IMR-90 (cell line): ENCODE results near the gene SLX4IP. TPM values are rescaled to one million over a fixed set of nuclear protein-coding genes. Genes with fewer than 3 reads are reported as not detected.

ENCODE experiments used
- ATAC-seq: fragments of 200-7000 bp; cut with Tn5 transposase; 2 replicates; pipeline ENCODE4 v1.9.1; 2020; ENCODE audit warnings: low read depth, mild to moderate bottlenecking, moderate library complexity
- BruUV-seq: library from RNA; stranded (reverse); fragments of 400-500 nt; replicated peaks from 2 replicates; lab custom pipeline; 2021; lab: Mats Ljungman, UMichigan
- CTCF ChIA-PET: fragments of 300-600 bp; formaldehyde crosslinking; extraction: SDS; loops from one replicate; lab custom pipeline; 2021; ENCODE audit warnings: antibody characterized with exemption; lab: Yijun Ruan, JAX
- POLR2A ChIA-PET: fragments of 300-600 bp; sonication (Branson Sonifier 250); formaldehyde crosslinking; loops from one replicate; lab custom pipeline; 2022; ENCODE audit warnings: antibody characterized with exemption; ENCODE audit not compliant: unreplicated experiment; lab: Charles Lee
- DNase-seq: peaks from one replicate; pipeline ENCODE4 v3.0.0; 2013
- H2AFZ ChIP-seq: replicated peaks from 2 replicates; pipeline ENCODE3; 2013; ENCODE audit warnings: low read length, mild to moderate bottlenecking; ENCODE audit not compliant: poor library complexity
- H2AK5ac ChIP-seq: 2 replicates; pipeline ENCODE4 v1.6.1; 2013; ENCODE audit warnings: low read depth, low read length, inconsistent platforms
- H2AK9ac ChIP-seq: replicated peaks from 2 replicates; pipeline ENCODE3; 2013; ENCODE audit warnings: mild to moderate bottlenecking, low read depth, low read length, moderate library complexity; ENCODE audit not compliant: poor library complexity
- H2BK120ac ChIP-seq: 2 replicates; pipeline ENCODE4 v1.6.1; 2013; ENCODE audit warnings: low read depth, low read length, inconsistent platforms
- H2BK15ac ChIP-seq: 3 replicates; pipeline ENCODE4 v1.6.1; 2013; ENCODE audit warnings: low read depth, low read length, inconsistent platforms
- H2BK20ac ChIP-seq: 2 replicates; pipeline ENCODE4 v1.6.1; 2013; ENCODE audit warnings: low read depth, mild to moderate bottlenecking, inconsistent platforms, low read length, moderate library complexity
- H2BK5ac ChIP-seq: 2 replicates; pipeline ENCODE4 v1.6.1; 2013; ENCODE audit warnings: mild to moderate bottlenecking, low read depth, low read length, inconsistent platforms; ENCODE audit not compliant: poor library complexity, severe bottlenecking
- H3K14ac ChIP-seq: replicated peaks from 2 replicates; pipeline ENCODE4 v1.6.1; 2013; ENCODE audit warnings: low read depth, low read length, inconsistent platforms
- H3K18ac ChIP-seq: 2 replicates; pipeline ENCODE4 v1.6.1; 2013; ENCODE audit warnings: low read depth, low read length, control low read depth
- H3K23ac ChIP-seq: 2 replicates; pipeline ENCODE4 v1.6.1; 2013; ENCODE audit warnings: low read depth, low read length, inconsistent platforms
- H3K27ac ChIP-seq: 2 replicates; pipeline ENCODE4 v1.5.1; 2013; ENCODE audit warnings: mild to moderate bottlenecking, control low read depth, low read length; ENCODE audit not compliant: insufficient read depth
- H3K27me3 ChIP-seq: 2 replicates; pipeline ENCODE4 v1.6.1; 2013; ENCODE audit warnings: low read length; ENCODE audit not compliant: control insufficient read depth, insufficient read depth
- H3K36me3 ChIP-seq: 2 replicates; pipeline ENCODE4 v1.6.1; 2013; ENCODE audit warnings: low read length, mixed read lengths; ENCODE audit not compliant: control insufficient read depth, insufficient read depth
- H3K4ac ChIP-seq: 2 replicates; pipeline ENCODE4 v1.6.1; 2013; ENCODE audit warnings: low read depth, low read length, inconsistent platforms
- H3K4me1 ChIP-seq: 2 replicates; pipeline ENCODE4 v1.6.1; 2013; ENCODE audit warnings: low read length, mixed read lengths; ENCODE audit not compliant: control insufficient read depth, insufficient read depth
- H3K4me2 ChIP-seq: 2 replicates; pipeline ENCODE4 v1.6.1; 2013; ENCODE audit warnings: low read depth, mild to moderate bottlenecking, control low read depth, low read length, moderate library complexity
- H3K4me3 ChIP-seq: 2 replicates; pipeline ENCODE4 v1.5.1; 2013; ENCODE audit warnings: low read depth, mild to moderate bottlenecking, control low read depth, low read length, moderate library complexity; ENCODE audit not compliant: insufficient read depth
- H3K56ac ChIP-seq: 2 replicates; pipeline ENCODE4 v1.6.1; 2013; ENCODE audit warnings: low read length, inconsistent platforms; ENCODE audit not compliant: insufficient read depth; ENCODE audit errors: extremely low read depth
- H3K79me1 ChIP-seq, 2 experiments: 2 replicates each; pipeline ENCODE4 v1.6.1; 2013; ENCODE audit warnings: low read length in 2 of 2, inconsistent platforms in 1 of 2, low read depth in 1 of 2
- H3K9ac ChIP-seq: 2 replicates; pipeline ENCODE4 v1.6.1; 2013; ENCODE audit warnings: low read depth, low read length, control low read depth
- H3K9me1 ChIP-seq: 2 replicates; pipeline ENCODE4 v1.6.1; 2013; ENCODE audit warnings: low read length, inconsistent platforms; ENCODE audit not compliant: insufficient read depth
- H3K9me3 ChIP-seq: 2 replicates; pipeline ENCODE4 v1.6.1; 2013; ENCODE audit warnings: low read length; ENCODE audit not compliant: control insufficient read depth, insufficient read depth
- H4K20me1 ChIP-seq: 2 replicates; pipeline ENCODE4 v1.6.1; 2013; ENCODE audit warnings: low read length, inconsistent platforms; ENCODE audit not compliant: insufficient read depth
- H4K5ac ChIP-seq: 2 replicates; pipeline ENCODE4 v1.6.1; 2013; ENCODE audit warnings: mild to moderate bottlenecking, low read depth, low read length, control low read depth
- H4K8ac ChIP-seq, 2 experiments: 2 replicates each; pipeline ENCODE4 v1.6.1; 2013; ENCODE audit warnings: low read depth in 2 of 2, low read length in 2 of 2, control low read depth in 1 of 2, inconsistent platforms in 1 of 2
- H4K91ac ChIP-seq: 2 replicates; pipeline ENCODE4 v1.6.1; 2013; ENCODE audit warnings: low read depth, low read length, inconsistent platforms; ENCODE audit not compliant: insufficient read depth
- BHLHE40 ChIP-seq: fragments of 150-350 bp; IDR thresholded peaks from 2 replicates; pipeline ENCODE4 v1.6.1; 2016; ENCODE audit warnings: mild to moderate bottlenecking, low read depth, low read length
- CEBPB ChIP-seq: IDR thresholded peaks from 2 replicates; pipeline ENCODE4 v1.6.1; 2012; ENCODE audit warnings: low read depth, low read length, improper control_type of control experiment
- ELK1 ChIP-seq: fragments of 150-350 bp; IDR thresholded peaks from 2 replicates; pipeline ENCODE4 v1.6.1; 2016; ENCODE audit warnings: low read depth, mild to moderate bottlenecking, low read length, moderate library complexity, borderline replicate concordance
- FOS ChIP-seq: fragments of 150-350 bp; IDR thresholded peaks from 2 replicates; pipeline ENCODE4 v1.6.1; 2016; ENCODE audit warnings: low read depth, low read length
- MAFK ChIP-seq: IDR thresholded peaks from 2 replicates; pipeline ENCODE4 v1.6.1; 2012; ENCODE audit warnings: low read depth, low read length, improper control_type of control experiment
- MAZ ChIP-seq: IDR thresholded peaks from 2 replicates; pipeline ENCODE4 v1.6.1; 2012; ENCODE audit warnings: low read depth, mild to moderate bottlenecking, low read length, improper control_type of control experiment, moderate library complexity, borderline replicate concordance
- MXI1 ChIP-seq: IDR thresholded peaks from 2 replicates; pipeline ENCODE4 v1.6.1; 2012; ENCODE audit warnings: low read depth, mild to moderate bottlenecking, low read length, moderate library complexity, borderline replicate concordance
- SMC3 ChIP-seq: fragments of 150-350 bp; IDR thresholded peaks from 2 replicates; pipeline ENCODE4 v1.6.1; 2016; ENCODE audit warnings: low read depth, mild to moderate bottlenecking, antibody characterized with exemption, low read length, moderate library complexity
- WGBS, 2 experiments: methylation state at CpG; one replicate each; pipeline versions ENCODE4 v1.1.5 to v1.1.7; 2013; ENCODE audit warnings: missing lambda C conversion rate in 2 of 2; ENCODE audit not compliant: insufficient read length in 1 of 2; ENCODE audit errors: extremely low coverage in 2 of 2; 5-methylcytosine and 5-hydroxymethylcytosine counted together
- dilution Hi-C: fragments of 300-500 bp; cut with HindIII; formaldehyde crosslinking; loops from one replicate; pipeline ENCODE4 v1.14.3; 2018; ENCODE audit warnings: low sequenced_read_pairs; ENCODE audit not compliant: unreplicated experiment
- in situ Hi-C: fragments of 300-500 bp; cut with MboI; formaldehyde crosslinking; loops from 3 replicates; pipeline ENCODE4 v1.14.3; 2019; ENCODE audit warnings: low sequenced_read_pairs, inconsistent platforms, mixed read lengths
- intact Hi-C: fragments of 100-400 bp; cut with micrococcal nuclease; formaldehyde crosslinking; loops from 2 replicates; pipeline ENCODE4 v1.10.0; 2022
- polyA plus RNA-seq, 3 experiments: library from polyadenylated mRNA; depleted of rRNA; stranded (reverse); fragments of >200 nt; gene quantifications; 2 replicates each; pipeline ENCODE4 v1.2.3, GENCODE V29; 2012; ENCODE audit warnings: low replicate concordance in 1 of 3
- total RNA-seq: library from RNA; depleted of rRNA; stranded (reverse); fragments of >200 nt; gene quantifications from 2 replicates; pipeline ENCODE4 v1.2.3, GENCODE V29; 2012
- TF ChIP-seq, protein P1 (sequence below): conservative IDR thresholded peaks from 2 replicates; pipeline ENCODE4 v1.5.1; 2012; ENCODE audit warnings: mild to moderate bottlenecking, low read depth, low read length, improper control_type of control experiment

SLX4IP gene
- total and polyA plus RNA-seq, 2 of the 4 experiments (the other 2 are of a cell fraction), result 1.3 to 5.9 TPM

DNA sequence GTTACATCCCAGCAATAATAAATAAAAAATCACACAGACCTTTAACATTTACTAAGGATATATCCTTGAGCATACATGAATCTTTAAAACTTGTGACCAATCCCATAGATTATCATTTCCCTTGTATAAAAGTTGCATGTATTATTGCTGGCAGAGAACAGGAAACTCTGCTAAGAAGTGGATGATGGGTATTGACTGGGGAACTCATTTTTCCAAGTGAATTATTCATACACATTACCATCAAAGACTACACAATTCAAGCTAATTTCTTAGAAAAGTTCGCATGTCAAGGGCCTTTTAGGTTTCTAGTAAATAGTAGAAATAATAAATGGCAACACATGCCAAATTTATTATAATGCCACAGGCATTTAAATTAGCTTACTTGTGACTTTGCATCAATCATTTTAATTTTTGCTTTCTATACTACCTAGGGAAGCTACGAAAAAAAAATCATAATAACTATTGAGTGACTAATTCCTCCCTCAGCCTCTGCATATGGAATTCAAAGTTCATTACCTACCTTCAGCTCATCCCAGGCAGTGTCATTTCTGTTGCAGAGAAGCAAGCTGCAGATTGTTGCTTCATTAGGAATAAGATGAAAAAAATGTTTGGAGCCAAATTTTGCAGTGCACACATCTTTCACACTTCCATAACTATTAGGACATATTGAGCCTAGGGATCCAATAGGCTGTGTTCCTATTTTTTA lies 26.8 kb upstream of the SLX4IP start:
- Histone ChIP-seq H2AK5ac (no peak overlapping the region), H3K23ac (no peak overlapping the region), H4K91ac (no peak overlapping the region), H3K4me3 (no peak overlapping the region), H2AK9ac (no peak overlapping the region), H3K9me1 (no peaks in the 10 kb centered on the region; the same call in 1 of the 2 replicates), H3K56ac (no peak overlapping the region), H3K4me2 (no peak overlapping the region), H3K27ac (no peak overlapping the region), H3K36me3 (peaks cover 5% of the 10 kb centered on the region), H3K4ac (no peak overlapping the region), H2BK15ac (no peak overlapping the region), H3K27me3 (no peaks in the 10 kb centered on the region), H3K9me3 (no peaks in the 10 kb centered on the region), H4K5ac (no peak overlapping the region), H2BK5ac (no peak overlapping the region), H3K14ac (no peak overlapping the region), H2AFZ (no peak overlapping the region), H3K9ac (no peak overlapping the region), H4K20me1 (no peaks in the 10 kb centered on the region), H3K79me1 (0 out of 4 replicates have a peak, but pooled peaks cover 0 to 5% of the 10 kb centered on the region in 2 experiments), H3K18ac (no peak overlapping the region), H3K4me1 (no peaks in the 10 kb centered on the region), H2BK20ac (no peak overlapping the region), H2BK120ac (no peak overlapping the region), H4K8ac (no peak overlapping the region)
- no TSS peak for BruUV-seq
- dilution Hi-C loops, result no loop called here
- no CpG with 5 or more reads among the region's 2 CpGs for WGBS, 2 experiments
- in situ Hi-C loops, result no loop called here
- CTCF ChIA-PET, result no interaction called here
- intact Hi-C loops, result no loop called here
- DNase-seq (no peak), ATAC-seq (no peak)
- POLR2A ChIA-PET, result no interaction called here
- no peak for TF ChIP-seq BHLHE40
- TF ChIP-seq MAFK, result no peak
- no peak for TF ChIP-seq CEBPB
- TF ChIP-seq, protein P1, sequence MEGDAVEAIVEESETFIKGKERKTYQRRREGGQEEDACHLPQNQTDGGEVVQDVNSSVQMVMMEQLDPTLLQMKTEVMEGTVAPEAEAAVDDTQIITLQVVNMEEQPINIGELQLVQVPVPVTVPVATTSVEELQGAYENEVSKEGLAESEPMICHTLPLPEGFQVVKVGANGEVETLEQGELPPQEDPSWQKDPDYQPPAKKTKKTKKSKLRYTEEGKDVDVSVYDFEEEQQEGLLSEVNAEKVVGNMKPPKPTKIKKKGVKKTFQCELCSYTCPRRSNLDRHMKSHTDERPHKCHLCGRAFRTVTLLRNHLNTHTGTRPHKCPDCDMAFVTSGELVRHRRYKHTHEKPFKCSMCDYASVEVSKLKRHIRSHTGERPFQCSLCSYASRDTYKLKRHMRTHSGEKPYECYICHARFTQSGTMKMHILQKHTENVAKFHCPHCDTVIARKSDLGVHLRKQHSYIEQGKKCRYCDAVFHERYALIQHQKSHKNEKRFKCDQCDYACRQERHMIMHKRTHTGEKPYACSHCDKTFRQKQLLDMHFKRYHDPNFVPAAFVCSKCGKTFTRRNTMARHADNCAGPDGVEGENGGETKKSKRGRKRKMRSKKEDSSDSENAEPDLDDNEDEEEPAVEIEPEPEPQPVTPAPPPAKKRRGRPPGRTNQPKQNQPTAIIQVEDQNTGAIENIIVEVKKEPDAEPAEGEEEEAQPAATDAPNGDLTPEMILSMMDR, result no peak
- no peak for TF ChIP-seq ELK1
- TF ChIP-seq FOS, result no peak
- TF ChIP-seq SMC3, result no peak
- TF ChIP-seq MXI1, result no peak
- TF ChIP-seq MAZ, result no peak
